Fibroblast of skin of left quadriceps (primary cell): Measurements from ENCODE around the gene NAP1L4.

Experiments
- DNase-seq, 2 experiments: peaks; one replicate each; pipeline ENCODE4 v3.0.0-alpha.2; 2013; ENCODE audit warnings: low read depth in 2 of 2

Gene NAP1L4, protein sequence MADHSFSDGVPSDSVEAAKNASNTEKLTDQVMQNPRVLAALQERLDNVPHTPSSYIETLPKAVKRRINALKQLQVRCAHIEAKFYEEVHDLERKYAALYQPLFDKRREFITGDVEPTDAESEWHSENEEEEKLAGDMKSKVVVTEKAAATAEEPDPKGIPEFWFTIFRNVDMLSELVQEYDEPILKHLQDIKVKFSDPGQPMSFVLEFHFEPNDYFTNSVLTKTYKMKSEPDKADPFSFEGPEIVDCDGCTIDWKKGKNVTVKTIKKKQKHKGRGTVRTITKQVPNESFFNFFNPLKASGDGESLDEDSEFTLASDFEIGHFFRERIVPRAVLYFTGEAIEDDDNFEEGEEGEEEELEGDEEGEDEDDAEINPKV

DNA sequence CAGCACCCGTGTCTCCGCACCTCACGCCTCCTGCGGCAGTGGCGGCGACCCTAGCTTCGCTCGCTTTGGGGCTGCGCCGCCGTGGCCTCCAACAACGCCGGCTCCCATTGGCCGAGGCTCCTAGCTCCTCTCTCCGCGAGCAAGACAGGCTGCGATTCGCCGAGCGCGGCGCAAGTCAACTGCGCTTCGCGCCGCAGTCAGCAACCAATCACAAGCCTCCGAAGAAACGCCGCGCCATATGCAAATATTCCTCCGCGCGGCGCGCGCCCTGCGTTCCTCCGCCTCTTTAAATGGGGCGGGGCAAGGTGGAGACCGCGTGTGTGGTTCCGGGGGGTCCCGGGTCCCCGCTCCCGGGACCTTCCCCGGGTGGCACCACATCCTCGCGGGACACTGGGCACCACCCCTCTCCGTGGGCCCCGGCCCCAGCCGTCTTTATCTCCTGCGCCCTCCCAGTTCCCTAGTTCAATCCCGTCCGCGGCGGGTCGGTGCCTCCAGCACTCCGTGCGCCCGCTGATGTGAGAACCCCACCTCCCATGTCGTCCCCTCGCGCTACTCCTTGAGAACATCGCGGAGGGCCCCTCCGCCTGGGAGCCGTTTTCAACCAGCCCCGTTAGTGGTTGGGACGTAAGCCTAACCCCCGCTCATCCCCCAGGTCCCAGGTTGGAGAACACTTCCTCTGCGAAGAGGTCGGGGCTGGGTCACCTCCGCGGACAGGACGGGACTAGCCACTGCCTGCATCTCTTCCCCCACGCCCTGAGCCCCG lies at the start of gene NAP1L4:
Gene NAP1L4 (minus strand): TSS at position 96 of the 763 bp plus-strand sequence. CDS start 13,109 bp downstream, outside the sequence.
- DNase-seq = peak; percentile 85 to 88

DNA sequence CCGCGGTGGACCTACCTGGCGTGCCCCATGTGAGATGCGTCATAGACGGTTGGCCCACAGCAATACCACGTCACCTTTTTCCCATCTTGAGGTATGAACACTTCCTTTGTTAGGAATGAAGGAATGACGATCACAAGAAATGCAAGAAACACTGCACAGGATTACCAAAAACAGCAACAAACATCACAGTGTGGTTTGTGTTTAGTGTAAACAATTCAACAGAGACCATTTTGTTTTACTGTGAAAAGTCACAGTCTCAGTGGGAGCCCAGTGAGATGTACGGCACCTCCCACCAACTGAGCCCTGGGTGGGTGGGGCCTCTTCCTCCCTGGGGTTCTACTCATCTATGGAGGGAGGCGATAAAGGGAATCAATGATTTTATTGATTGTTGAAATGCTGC lies 48.8 kb upstream of the NAP1L4 start:
- no peak for DNase-seq

DNA sequence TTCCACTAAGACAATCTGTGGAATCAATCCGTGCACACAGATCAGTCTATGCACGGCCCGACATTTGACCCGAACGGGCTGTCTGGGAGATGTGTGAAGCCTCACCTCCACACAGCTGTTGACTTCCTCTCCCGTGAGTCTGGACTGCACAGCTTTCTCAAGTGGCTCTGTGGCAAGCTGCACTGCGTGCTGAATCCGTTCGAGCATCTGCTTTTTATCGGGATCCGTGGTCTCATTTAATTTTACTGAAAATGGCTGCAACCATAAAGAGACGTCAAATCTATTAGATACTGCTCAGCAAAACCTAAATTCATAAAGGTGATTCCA lies 45.8 kb upstream of the NAP1L4 start:
- no peak for DNase-seq

DNA sequence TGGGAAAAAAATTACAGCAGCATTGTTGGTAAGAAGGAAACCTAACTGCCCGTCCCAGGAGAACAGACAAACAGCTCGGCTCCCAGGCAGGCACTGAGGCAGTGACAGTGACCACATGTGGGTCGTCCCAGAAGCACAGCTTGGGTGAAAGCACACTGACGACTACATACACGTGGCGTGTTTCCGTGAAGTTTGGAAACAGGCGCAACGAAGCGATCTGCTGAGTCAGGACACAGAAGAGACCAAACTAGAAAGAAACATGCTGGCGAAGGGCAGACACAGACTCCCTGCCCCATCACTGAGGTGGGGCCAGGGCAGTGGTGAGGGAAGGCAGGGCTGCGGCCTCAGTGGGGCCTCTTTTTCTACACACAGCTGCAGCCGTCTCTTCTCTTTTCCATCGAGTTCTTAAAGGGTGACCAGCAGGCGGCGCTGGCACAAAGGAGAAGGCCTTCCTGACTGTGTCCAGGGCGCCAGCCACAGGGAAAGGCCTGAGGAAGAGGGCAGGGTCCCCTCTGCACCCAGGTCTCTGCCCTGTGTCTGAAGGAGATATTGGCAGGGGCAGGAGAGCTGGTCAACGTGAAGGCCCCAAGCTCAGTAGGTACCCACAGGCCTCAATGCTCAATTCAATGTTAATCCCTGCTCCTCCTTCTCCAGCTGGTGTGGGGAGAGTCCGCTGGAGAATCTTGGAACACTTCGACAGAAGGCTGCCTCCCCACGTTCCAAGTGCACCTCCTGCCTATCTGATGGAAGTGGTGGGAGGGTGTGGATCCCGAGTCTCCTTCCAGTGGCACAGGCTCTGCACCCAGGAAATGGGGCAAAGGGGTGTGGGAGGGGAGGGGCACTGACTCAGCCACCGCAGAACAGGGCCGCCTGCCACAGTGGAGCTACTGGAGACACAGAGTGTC lies 45.2 kb upstream of the NAP1L4 start:
- DNase-seq = peak; percentile 44

DNA sequence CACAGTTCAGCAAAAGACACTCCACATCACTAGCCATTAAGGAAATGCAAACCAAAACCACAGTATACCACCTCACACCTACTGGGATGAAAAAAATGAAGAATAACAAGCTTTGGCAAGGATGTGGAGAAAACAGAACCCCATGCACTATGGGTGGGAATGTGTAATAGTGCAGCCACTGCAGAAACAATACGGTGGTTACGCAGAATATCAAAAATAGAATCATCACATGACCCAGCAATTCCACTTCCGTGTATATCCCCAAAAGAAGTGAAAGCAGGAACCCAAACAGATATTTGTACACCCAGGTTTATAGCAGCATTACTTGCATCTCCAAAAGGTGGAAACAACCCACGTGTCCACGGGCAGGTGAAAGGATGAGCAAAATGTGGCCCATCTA lies 44.3 kb upstream of the NAP1L4 start:
- DNase-seq = no peak

DNA sequence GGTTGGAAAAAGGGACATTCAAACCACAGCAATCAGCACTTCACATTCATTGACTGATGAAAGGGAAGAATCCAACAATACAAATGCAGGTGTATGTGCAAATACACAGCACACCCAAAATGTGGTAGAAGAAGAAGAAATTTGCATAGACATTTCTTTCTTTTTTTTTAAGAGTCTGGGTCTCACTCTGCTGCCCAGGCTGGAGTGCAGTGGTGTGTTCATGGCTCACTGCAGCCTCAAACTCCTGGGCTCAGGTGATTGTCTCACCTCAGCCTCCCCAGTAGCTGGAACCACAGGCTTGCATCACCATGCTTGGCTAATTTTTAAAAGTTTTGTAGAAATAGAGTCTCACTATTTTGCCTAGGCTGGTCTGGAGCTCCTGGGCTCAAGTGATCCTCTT lies 43.2 kb upstream of the NAP1L4 start:
- DNase-seq = no peak

DNA sequence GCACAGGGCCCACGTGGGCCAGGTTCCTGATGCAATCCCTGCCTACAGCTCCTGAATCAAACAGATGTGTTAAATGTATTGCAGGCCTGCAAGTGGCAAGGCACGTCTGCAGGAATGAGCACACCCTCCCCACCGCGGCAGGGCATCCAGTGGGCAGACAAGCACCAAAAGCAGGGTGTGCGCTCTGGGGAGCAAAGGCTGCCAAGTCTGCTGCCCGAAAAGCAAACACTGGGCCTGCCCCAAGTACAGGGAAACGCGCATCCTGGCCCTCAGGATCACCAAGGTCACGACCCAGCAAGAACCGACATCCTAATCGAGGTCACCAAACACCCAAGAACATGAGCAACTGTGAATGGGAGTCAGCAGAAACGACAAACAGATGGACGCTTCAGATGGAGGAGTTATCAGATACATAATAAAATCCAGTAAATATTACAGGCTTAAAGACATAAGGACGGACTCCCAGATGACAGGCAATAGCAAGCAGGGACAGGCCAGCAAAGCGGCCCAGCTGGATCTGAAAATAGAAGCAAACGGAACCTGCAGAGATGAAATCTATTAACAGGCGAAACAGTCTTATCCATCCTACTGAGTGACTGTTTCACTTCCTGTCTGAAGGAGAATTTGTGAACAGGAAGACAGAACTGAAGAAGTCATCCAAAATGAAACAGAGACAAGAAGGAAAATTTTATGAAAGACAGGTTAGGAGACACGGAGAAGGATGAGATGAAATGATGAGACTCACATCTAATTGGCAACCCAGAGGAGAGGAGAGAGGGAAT lies 38.4 kb upstream of the NAP1L4 start:
- DNase-seq = no peak

DNA sequence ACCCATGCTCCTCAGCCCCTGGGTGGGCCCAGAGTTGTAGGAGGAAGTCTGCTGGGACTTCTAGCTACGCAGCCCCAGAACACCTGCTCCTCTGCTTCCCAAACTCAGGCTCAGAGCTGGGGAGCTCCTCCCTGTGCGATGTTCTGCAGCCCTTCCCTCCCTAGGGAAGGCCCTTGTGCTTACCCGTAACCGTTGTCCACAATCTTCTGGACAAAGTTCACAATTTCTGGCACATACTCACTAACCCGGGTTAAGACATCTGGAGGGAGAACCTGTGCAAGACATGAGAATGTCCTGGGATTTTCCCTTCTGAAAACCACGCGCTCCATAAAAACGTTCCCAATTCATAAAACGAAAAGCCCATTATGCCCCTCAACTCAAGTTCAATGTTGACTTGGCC lies 36.7 kb upstream of the NAP1L4 start:
- no peak for DNase-seq

DNA sequence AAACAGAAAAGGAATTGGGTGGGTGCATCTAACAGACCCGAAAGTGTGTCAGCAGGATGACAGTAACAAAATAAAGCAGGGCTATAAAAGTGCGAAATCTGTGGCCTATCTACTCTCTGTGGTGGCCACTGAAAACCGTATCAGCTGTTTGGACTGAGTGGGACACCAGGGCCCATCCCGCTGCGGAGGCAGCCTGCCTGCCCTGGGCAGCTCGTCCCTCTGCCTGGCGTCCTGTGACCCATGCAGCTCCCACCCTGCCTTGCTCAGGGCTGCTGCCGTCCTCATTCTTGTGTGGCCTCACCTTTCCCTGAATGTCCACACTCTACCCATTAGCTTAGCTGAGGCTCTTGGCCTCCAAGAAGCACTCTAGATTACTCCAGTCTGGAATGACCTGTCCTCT lies 34.7 kb upstream of the NAP1L4 start:
- no peak for DNase-seq

DNA sequence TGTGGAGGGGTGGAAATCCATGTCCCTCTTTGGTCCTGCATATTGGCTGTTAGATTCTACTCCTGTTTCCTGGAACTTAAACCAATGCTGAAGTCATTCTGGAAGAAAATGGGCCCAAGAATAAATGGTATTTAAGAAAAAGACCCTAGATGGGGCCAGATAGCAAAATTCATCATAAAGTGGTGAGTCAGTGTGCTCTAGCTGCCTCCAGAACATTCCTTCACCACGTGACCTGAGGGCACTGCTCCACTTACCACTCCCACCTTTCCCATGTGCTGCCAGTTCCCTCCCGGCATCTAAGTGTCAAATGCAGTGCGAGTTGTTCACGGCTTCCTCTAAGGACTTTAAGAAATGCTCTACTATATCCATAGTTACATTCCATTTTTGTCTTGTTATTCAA lies 30.9 kb upstream of the NAP1L4 start:
- DNase-seq = peak; percentile 20 to 38

DNA sequence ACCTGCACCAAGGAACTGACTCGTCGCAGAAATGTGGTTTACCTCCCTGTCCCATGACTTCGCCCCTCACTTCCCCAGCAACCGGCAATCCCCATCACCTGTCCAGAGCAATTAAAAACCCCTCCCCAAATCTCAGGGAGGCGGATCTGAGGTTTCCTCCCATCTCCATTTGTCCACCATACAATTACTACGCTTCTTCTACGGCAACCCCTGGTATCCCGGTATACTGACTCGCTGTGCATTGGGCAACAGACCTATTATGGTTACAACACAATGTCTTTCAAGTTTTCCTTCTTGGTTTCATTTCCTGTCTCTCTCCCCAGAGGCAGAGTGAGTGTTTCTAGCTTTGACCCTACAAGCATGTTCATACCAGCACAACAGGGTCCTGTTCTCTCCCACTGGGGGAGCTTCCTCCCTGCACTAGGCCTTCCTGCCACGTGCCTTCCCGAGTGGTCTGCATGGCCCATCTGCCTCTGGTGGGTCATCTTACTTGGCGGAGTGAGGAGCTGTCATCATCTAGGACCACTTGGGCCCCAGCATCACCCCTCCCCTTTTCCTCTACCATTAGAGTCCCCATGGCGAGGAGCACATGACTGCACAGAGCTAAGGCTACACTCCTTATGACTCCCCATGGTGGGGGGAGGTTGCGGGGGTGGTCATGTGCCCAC lies 30.3 kb upstream of the NAP1L4 start:
- DNase-seq = peak; percentile 48 to 49

DNA sequence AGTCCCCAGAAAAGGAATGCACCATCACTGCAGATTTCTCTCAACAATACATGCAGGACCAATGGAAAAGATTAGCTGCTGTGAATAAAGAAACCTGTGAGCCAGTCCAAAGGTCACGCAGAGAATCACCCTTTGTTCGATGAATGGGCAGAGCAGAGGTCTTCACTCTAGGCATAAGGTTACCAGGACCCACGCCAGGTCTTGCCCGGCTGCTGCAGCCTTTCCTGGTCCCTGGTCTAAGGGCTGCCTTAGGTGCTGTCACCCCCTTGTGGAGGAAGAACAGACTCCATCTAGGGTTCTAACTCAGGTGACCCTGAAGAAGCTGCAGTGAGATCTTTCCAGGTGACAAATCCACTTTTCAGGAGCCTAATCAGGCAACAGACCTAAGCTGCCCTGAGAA lies 29.0 kb upstream of the NAP1L4 start:
- DNase-seq = no peak

DNA sequence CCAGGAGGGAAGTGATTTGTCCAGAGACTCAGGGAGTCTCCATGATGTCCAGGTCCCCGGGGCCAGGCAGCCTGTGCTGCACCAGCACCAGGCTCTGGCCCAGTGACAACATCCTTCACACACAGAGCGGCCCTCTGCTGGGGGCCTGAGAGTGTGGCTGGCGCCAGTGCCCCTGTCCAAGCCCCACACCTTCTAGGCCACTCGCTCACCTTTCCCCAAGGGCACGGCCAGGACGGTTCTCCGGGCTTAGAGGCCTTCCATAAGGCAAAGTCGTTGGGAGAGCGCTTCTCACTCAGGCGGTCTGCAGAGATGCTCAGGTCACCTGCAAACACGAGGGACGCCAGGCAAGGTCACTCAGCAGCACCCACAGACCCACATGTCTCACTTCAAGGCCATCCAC lies 27.9 kb upstream of the NAP1L4 start:
- DNase-seq = no peak

DNA sequence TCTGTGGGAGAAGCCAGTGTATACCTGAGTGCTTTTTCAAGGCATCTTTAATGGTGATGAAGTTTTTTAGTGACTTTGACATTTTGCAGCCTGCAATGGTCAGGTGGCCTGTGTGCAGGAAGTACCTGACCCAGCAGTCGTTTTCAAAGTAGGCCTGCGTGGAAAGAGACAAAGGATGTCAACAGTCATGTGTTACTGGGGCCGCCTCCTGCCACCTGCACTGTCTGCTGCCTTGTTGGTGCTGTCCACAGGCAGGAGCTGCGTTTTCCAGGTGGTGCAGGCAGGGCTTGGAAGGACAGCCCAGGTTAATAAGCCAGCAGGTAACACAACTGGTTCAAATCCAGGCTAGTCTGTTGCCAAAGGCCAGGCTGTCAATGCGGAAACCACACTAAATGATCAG lies 26.5 kb upstream of the NAP1L4 start:
- no peak for DNase-seq

DNA sequence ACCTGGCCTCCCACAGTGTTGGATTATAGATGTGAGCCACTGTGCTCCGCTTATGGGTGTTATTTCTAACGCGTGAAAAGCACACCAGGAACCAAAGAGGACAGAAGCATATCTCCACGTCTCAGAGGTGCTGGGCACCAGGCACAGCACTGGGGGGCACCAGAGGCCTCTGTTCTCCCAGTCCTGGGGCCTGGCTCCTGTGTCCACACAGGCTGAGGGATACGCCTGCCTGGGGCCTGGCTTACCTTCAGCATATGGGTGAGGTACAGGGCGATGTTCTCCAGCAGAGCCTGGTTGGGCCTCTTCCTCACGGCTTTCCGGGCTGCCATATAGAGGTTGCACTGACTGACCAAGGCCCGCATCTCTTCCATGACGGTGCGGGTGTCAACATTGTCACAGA lies 24.7 kb upstream of the NAP1L4 start:
- DNase-seq = no peak

DNA sequence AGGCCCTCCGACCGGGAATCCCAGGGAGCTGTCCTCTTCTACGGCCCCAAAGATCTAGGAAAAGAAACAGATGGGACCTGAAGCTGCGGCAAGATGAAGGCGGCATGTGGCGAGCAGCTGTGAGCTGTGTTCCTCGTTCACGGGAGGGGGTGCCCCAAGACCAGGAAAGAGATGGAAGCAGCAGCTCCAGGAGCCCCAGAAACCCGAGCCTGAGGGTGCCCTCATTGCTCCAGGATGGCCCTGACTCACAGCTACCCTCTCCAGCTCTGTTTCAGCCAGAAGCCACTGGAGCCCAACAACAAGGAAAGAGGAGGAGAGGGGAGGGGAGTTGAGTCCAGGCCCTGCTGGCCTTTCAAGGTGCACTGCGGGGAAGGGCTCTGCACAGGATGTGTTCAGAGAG lies 23.7 kb upstream of the NAP1L4 start:
- DNase-seq = no peak

DNA sequence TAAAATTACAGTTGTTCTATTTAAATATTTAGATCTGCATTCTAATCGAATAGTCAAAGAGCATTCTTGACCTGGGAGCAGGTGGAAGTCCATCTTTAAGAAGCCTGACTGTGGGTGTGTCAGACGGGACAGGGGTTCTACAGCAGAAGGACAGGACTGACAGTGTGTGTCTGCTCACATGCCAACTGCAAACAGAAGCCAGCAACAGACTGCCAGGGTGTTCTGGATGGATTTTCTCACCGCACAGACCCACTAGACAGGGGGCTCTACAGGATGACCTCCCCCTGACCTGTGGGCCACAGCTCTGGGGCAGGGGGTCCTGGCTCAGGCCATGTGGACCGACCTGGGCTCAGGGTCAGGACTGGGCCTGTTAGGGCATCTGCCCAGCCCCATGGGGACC lies 22.8 kb upstream of the NAP1L4 start:
- DNase-seq = no peak

DNA sequence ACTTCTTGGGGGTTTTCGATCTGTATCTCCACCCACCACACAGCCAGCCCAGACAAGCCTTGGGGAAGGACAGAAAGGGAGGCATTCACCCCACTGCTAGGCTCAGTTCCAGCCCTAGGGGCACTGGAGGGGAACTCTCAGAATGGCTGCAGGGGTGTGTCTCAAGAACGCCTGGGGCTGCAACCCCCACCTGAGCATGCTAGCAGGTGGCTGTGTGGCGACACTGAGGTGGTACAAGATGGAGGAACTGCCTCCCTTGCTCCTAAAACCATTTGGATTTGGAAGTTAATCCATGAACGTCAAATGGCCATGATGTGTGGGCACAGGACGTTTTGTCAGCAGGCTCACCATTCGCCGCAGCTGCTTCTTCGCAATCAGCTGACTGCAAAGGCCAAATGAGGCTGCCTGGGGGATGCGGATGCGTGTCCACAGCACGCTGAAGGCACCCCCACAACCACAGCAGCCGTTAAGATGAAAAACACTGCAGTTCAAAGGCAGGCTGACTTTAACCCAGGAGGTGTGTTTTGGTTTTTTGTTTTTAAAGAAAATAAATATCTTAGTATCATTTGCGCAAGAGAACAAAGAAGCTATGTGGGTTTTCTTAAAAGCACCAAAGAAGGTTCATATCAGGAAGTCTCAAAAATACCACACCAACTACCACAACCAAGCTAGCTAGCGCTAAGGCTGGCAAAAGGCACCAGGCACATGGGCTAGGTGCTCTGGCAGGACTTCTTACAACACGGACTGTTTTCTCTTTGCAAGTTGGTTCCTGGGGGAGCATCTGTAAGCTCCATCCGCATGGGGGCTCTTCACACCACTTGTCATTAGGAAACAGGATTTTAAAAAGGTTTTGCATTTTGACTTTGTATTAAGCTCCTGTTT lies 22.2 kb upstream of the NAP1L4 start:
- DNase-seq = no peak

DNA sequence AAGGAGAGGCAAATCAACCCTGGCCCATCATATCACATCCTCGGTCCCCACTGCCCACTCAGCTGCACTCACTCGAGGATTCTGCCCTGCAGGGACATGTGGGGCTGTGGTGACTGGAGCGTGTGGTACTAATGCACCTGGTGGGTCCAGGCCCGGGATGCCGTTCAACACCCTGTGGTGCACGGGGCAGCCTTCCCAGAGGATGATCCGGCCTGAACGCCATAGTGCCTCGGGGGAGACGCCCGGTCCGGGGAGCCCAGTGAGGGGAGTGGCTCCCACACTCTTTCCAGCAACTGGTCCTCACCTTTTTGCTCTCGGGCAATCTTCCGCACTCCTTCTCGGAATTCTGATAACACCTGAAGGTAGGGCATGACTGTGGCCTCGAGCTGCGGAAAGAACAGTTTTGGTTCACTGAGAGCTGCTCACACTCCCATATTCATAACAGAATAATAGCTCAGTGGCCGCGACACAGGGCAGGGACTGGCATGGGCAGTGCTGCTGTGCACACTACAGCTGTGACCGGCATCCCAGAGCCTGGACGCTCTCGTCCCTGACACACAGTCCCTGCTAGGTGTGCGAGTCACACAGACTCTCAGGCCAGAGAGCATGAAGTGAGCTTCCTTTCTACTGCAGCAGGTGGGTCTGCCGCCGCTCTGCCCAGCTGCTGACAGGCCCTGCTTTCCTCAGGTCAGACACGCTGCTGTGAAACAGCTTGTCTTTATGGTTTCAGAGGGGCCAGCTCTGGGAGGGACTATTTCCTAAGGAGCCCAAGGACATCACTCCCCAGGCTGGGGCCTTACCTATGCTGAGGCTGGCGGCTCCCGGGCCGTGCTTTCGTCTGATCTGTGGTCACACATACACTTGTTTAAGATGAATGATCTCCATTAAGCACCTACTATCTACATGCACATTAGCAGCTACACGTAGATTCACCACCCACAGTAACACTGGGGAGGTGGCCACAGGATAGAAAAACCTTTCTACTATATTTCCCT lies 20.1 kb upstream of the NAP1L4 start:
- no peak for DNase-seq
